Dendritic cell treated with granulocyte-macrophage colony-stimulating factor and Interleukin-4, amounts not matched to agents 40 ng/mL and 50 ng/mL, for 4 days (primary cell): ENCODE measurements around the gene FEZ2.
A peak's percentile ranks its signal among the peaks of the same experiment; 100 is the strongest.

Experiments used
- H3K27ac Mint-ChIP-seq: one replicate; pipeline ENCODE4 v1.8.0; 2022; ENCODE audit warnings: mild to moderate bottlenecking, mixed read lengths
- H3K27me3 Mint-ChIP-seq: one replicate; pipeline ENCODE4 v1.8.0; 2022; ENCODE audit warnings: mild to moderate bottlenecking, mixed read lengths
- H3K36me3 Mint-ChIP-seq: one replicate; pipeline ENCODE4 v1.8.0; 2022; ENCODE audit warnings: low read depth, mixed read lengths
- H3K4me1 Mint-ChIP-seq: one replicate; pipeline ENCODE4 v1.8.0; 2022; ENCODE audit warnings: low read depth, mixed read lengths
- H3K4me3 Mint-ChIP-seq: one replicate; pipeline ENCODE4 v1.8.0; 2022; ENCODE audit warnings: mild to moderate bottlenecking, moderate library complexity, mixed read lengths
- H3K9me3 Mint-ChIP-seq: one replicate; pipeline ENCODE4 v1.8.0; 2022; ENCODE audit warnings: mixed read lengths
- intact Hi-C: fragments of 100-400 bp; cut with micrococcal nuclease; formaldehyde crosslinking; loops from one replicate; pipeline ENCODE4 v1.15.0; 2022

Gene FEZ2

GRCh38 chr2:36597532-36598377 is at the start of gene FEZ2:
TSS of gene FEZ2 (minus strand) at chr2:36598168. CDS start at chr2:36598142, 26 bp downstream.
- Mint-ChIP-seq H3K27ac (peak within 1 kb of the TSS; percentile 82), H3K36me3 (peaks cover 49% of the 10 kb centered on the region), H3K27me3 (no peaks in the 10 kb centered on the region), H3K4me1 (peaks cover 39% of the 10 kb centered on the region), H3K4me3 (peak within 1 kb of the TSS; percentile 89), H3K9me3 (no peaks in the 10 kb centered on the region)
- intact Hi-C loops: loop anchor here (5.0 kb wide), 1 partner anchor 40 kb away; no protein-coding TSS in a partner anchor

DNA sequence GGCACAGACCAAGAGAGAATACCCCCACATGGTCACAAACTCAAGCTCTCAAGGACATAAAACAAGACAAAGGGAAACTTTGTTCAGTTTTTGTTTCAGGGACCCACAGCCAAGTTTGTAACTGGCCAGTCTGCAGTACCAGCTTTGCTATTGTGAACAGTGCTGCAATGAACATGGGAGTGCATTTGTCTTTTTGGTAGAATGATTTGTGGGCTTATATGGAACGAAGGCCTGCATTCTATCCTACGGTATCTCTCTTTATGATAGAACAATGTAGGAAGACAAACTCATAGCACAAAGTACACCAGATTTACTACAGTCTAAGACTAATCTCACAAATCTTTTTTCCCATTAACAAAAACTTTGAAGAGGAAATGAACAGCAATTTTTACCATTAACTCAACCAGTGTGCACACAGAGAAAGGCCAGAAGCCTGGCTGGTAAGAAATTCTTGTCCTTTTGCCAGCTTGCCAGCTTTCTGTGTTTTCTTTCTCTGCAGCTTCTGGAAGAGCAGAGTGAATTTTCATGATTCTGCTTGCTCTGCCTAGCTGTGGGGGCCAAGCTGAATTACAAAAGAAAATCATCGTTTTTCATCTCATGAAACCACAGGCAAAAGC is 37.1 kb upstream of the FEZ2 start:
- no peaks in the 10 kb centered on the region for H3K9me3 Mint-ChIP-seq
- H3K36me3 Mint-ChIP-seq: no peaks in the 10 kb centered on the region
- intact Hi-C loops: no loop called here
- H3K4me1 Mint-ChIP-seq: peaks cover 6% of the 10 kb centered on the region
- no peaks in the 10 kb centered on the region for H3K27me3 Mint-ChIP-seq
- H3K4me3 Mint-ChIP-seq: no peak overlapping the region
- H3K27ac Mint-ChIP-seq: no peak overlapping the region

- H3K27me3 Mint-ChIP-seq: no peaks in the 10 kb centered on the region
- H3K27ac Mint-ChIP-seq: no peak overlapping the region
- intact Hi-C loops: no loop called here
- H3K36me3 Mint-ChIP-seq: no peaks in the 10 kb centered on the region
- no peaks in the 10 kb centered on the region for H3K9me3 Mint-ChIP-seq
- peaks cover 6% of the 10 kb centered on the region for H3K4me1 Mint-ChIP-seq
- no peak overlapping the region for H3K4me3 Mint-ChIP-seq
Observed at GRCh38 chr2:36633470-36634092, 35.6 kb upstream of the FEZ2 start.

GRCh38 chr2:36626756-36627155 is 28.8 kb upstream of the FEZ2 start:
- peaks cover 18% of the 10 kb centered on the region for H3K9me3 Mint-ChIP-seq
- no peak overlapping the region for H3K4me3 Mint-ChIP-seq

DNA sequence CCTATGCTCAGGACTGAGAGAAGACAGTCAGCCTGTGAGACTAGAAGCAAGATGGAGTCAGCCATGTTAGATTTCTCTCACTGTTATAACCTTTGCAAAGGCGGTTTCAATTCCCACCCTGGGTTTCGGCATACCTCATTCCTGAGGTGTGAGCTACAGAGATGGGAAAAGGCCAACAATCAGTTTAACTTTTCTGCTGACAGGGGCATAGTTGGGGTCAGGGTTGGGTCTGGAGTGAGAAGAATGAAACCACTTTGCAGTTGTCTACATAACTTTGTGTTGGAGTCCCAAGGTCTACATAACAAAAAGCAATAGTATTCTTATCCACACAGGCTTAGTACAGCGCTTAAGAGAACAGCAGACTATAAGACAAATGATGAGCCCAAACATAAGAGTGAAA is 28.1 kb upstream of the FEZ2 start:
- Mint-ChIP-seq H3K27ac (no peak overlapping the region), H3K4me3 (no peak overlapping the region), H3K9me3 (peaks cover 18% of the 10 kb centered on the region), H3K36me3 (no peaks in the 10 kb centered on the region), H3K4me1 (no peaks in the 10 kb centered on the region), H3K27me3 (peaks cover 1% of the 10 kb centered on the region)
- intact Hi-C loops: no loop called here

More at GRCh38 chr2:36626756-36627155, 28.8 kb upstream of the FEZ2 start:
- Mint-ChIP-seq H3K4me1 (no peaks in the 10 kb centered on the region), H3K36me3 (no peaks in the 10 kb centered on the region), H3K27ac (no peak overlapping the region), H3K27me3 (peaks cover 1% of the 10 kb centered on the region)
- intact Hi-C loops: no loop called here

GRCh38 chr2:36625304-36625703 is 27.3 kb upstream of the FEZ2 start:
- H3K4me1 Mint-ChIP-seq: no peaks in the 10 kb centered on the region
- no peak overlapping the region for H3K4me3 Mint-ChIP-seq
- H3K27me3 Mint-ChIP-seq: peaks cover 1% of the 10 kb centered on the region
- intact Hi-C loops: no loop called here
- peaks cover 18% of the 10 kb centered on the region for H3K9me3 Mint-ChIP-seq
- H3K27ac Mint-ChIP-seq: no peak overlapping the region
- H3K36me3 Mint-ChIP-seq: no peaks in the 10 kb centered on the region

- intact Hi-C loops: no loop called here
- no peaks in the 10 kb centered on the region for H3K4me1 Mint-ChIP-seq
Observed at GRCh38 chr2:36620321-36620720, 22.4 kb upstream of the FEZ2 start.

GRCh38 chr2:36618381-36618780 is 20.4 kb upstream of the FEZ2 start:
- Mint-ChIP-seq H3K27me3 (peaks cover 1% of the 10 kb centered on the region), H3K27ac (no peak overlapping the region), H3K4me3 (no peak overlapping the region)

More at GRCh38 chr2:36620321-36620720, 22.4 kb upstream of the FEZ2 start:
- H3K27me3 Mint-ChIP-seq: peaks cover 1% of the 10 kb centered on the region
- no peak overlapping the region for H3K27ac Mint-ChIP-seq
- H3K36me3 Mint-ChIP-seq: no peaks in the 10 kb centered on the region
- peaks cover 5% of the 10 kb centered on the region for H3K9me3 Mint-ChIP-seq
- no peak overlapping the region for H3K4me3 Mint-ChIP-seq

GRCh38 chr2:36616947-36617346 is 19.0 kb upstream of the FEZ2 start:
- Mint-ChIP-seq H3K36me3 (no peaks in the 10 kb centered on the region), H3K27ac (no peak overlapping the region), H3K4me3 (no peak overlapping the region), H3K4me1 (no peaks in the 10 kb centered on the region), H3K9me3 (no peaks in the 10 kb centered on the region), H3K27me3 (no peaks in the 10 kb centered on the region)
- intact Hi-C loops: no loop called here

More at GRCh38 chr2:36618381-36618780, 20.4 kb upstream of the FEZ2 start:
- intact Hi-C loops: no loop called here
- Mint-ChIP-seq H3K4me1 (no peaks in the 10 kb centered on the region), H3K9me3 (no peaks in the 10 kb centered on the region), H3K36me3 (no peaks in the 10 kb centered on the region)

DNA sequence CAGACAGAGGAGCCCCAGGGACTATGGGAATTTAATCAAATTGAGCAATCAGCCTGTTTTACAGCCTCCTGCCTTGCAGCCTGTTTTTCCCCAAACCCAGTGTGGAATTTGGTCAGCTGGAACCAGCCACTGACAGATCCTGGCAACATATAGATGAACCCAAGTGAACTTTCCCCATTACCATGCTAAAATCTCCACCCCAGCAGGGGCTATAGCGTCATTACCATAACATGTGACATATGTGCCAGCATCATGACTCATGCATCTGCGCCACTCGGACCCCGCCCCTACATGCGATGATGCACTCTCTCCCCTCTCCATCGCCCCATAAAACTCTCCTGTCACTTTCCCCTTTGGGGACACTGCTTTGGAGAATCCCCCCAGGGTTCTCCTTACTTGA is 17.3 kb upstream of the FEZ2 start:
- intact Hi-C loops: no loop called here
- Mint-ChIP-seq H3K9me3 (no peaks in the 10 kb centered on the region), H3K36me3 (no peaks in the 10 kb centered on the region), H3K27ac (no peak overlapping the region), H3K4me1 (no peaks in the 10 kb centered on the region), H3K27me3 (no peaks in the 10 kb centered on the region), H3K4me3 (no peak overlapping the region)

- Mint-ChIP-seq H3K27ac (no peak overlapping the region), H3K4me1 (no peaks in the 10 kb centered on the region), H3K9me3 (no peaks in the 10 kb centered on the region), H3K4me3 (no peak overlapping the region), H3K27me3 (no peaks in the 10 kb centered on the region), H3K36me3 (no peaks in the 10 kb centered on the region)
- intact Hi-C loops: no loop called here
Observed at GRCh38 chr2:36613801-36614200, 15.8 kb upstream of the FEZ2 start.

DNA sequence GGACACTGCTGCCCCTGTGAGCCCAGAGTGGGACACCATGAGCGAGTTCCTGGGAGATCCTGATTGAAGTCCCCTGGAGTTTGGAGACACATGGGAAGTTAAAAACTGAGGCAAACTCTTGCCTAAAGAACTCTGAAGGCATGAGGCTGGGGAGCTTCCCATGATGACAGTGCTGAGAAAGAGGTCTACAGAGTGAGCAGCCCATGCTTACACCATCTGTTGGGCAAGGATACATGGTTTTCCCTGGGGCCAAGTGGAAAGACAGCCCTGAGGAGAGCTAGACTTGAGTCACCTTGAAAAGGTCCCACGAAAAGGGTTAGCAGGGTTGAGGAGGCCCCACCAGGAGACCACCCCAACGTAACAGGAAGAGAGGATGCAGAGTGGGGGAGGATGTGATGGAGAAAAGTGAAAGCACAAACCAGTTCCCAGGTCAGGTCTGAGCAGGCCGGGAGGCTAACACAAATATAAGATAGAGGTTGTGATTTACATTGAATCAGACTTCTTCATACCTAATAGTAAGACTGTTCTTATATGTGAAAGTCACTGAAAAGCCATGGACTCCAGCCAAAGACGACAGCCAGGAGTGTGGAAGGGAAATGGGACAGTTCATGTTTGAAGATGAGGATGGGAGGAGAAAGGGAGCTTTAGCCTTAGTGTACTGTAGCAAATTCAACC is 13.5 kb upstream of the FEZ2 start:
- H3K27me3 Mint-ChIP-seq: no peaks in the 10 kb centered on the region
- no peak overlapping the region for H3K27ac Mint-ChIP-seq

DNA sequence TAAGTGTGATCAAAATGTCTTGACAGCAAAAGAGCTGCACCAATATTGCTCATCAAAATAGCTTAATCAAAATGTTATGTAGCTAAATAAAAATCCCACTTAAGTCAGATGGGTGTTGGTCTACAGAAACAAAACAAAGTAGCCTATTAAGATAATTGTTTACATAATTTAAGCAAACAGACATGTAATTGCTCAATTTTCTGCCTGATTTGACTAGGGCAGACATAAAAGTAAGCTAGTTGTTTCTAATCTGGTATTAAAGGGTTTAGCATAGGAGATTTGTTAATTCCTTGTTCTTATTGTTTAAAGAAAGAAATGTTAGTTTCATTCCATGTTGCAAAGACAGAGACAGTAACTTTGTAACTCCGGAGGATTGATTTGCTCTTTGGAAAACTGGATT is 11.5 kb upstream of the FEZ2 start:
- H3K36me3 Mint-ChIP-seq: no peaks in the 10 kb centered on the region
- no peaks in the 10 kb centered on the region for H3K27me3 Mint-ChIP-seq
- H3K27ac Mint-ChIP-seq: no peak overlapping the region
- H3K9me3 Mint-ChIP-seq: no peaks in the 10 kb centered on the region
- intact Hi-C loops: no loop called here
- H3K4me1 Mint-ChIP-seq: no peaks in the 10 kb centered on the region
- H3K4me3 Mint-ChIP-seq: no peak overlapping the region

More for the DNA sequence above, 13.5 kb upstream of the FEZ2 start:
- Mint-ChIP-seq H3K4me3 (no peak overlapping the region), H3K9me3 (no peaks in the 10 kb centered on the region), H3K4me1 (no peaks in the 10 kb centered on the region), H3K36me3 (no peaks in the 10 kb centered on the region)
- intact Hi-C loops: no loop called here

DNA sequence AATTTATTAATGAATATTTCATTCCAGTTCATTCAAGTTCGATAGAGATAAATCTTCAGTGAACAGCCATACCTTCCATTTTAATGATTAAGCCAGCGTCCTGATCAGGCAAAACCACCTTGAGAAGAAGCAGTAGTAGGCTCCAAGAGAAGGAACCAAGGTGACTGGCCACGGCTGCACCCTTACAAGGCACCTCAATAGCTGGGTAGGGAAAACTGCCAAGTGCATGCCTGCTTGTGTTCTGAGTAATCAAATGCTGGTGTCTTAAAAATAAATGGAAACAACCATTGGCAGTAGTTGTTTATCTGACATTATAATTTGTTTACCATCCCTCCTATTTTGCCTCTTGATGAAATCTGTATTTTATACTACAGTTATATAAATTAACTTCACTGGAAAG is 10.0 kb upstream of the FEZ2 start:
- H3K4me1 Mint-ChIP-seq: no peaks in the 10 kb centered on the region
- H3K36me3 Mint-ChIP-seq: no peaks in the 10 kb centered on the region
- H3K9me3 Mint-ChIP-seq: no peaks in the 10 kb centered on the region
- no peak overlapping the region for H3K27ac Mint-ChIP-seq
- H3K4me3 Mint-ChIP-seq: no peak overlapping the region
- H3K27me3 Mint-ChIP-seq: no peaks in the 10 kb centered on the region
- intact Hi-C loops: no loop called here
